ENCODE results near the gene CCDC57. TPM values are rescaled to one million over a fixed set of nuclear protein-coding genes. Genes with fewer than 3 reads are reported as not detected.

The CCDC57 gene
- total RNA-seq, 5 donors from 2014 or later (not counting 1 experiment from before 2014, with no cell fraction given), result 86.4 to 127 (median 103) TPM

GRCh38 chr17:82108496-82108945 is 104.1 kb downstream of the CCDC57 start:
- no peak for ATAC-seq (replicated peaks in 1 of 4)
- H3K36me3 ChIP-seq (ENCODE audit: control insufficient read depth in 2 of 2, extremely low read depth in 1 of 2, insufficient read depth in 1 of 2, low read length in 1 of 2), result peaks cover 7 to 11% of the 10 kb centered on the region in 2 donors
- WGBS (ENCODE audit: insufficient coverage), result no CpG with 5 or more reads among the region's 19 CpGs
- DNase-seq, result no peak
- H3K9me3 ChIP-seq, result no peaks in the 10 kb centered on the region
- H3K4me3 Mint-ChIP-seq, result peak overlapping the region in 1 of 3 donors; percentile 91
- H3K27ac Mint-ChIP-seq, result peak overlapping the region in 1 of 2 donors; percentile 66
- CTCF ChIA-PET, result no interaction called here
- no peak overlapping the region for H3K4me3 ChIP-seq (ENCODE audit: control insufficient read depth in 1 of 2, extremely low read depth in 1 of 2, low read length in 1 of 2)
- no peaks in the 10 kb centered on the region for H3K27me3 Mint-ChIP-seq
- H3K4me1 Mint-ChIP-seq, result peaks cover 30 to 36% (median 31%) of the 10 kb centered on the region in 3 donors
- H3K27ac ChIP-seq (ENCODE audit: low read length), result no peak overlapping the region
- peaks cover 16 to 36% of the 10 kb centered on the region in 2 experiments for H3K4me1 ChIP-seq (ENCODE audit: control insufficient read depth in 1 of 2, extremely low read depth in 1 of 2, insufficient read depth in 2 of 2, low read length in 2 of 2)
- H3K27me3 ChIP-seq (replicated peaks in 1 of 2; ENCODE audit: control insufficient read depth in 2 of 2, extremely low read depth in 1 of 2, insufficient read depth in 2 of 2, low read length in 1 of 2), result no peaks in the 10 kb centered on the region
- peaks cover 1% of the 10 kb centered on the region for H3K36me3 Mint-ChIP-seq
- no peaks in the 10 kb centered on the region for H3K9me3 Mint-ChIP-seq
- POLR2A ChIA-PET, result no interaction called here

- H3K9me3 Mint-ChIP-seq, result no peaks in the 10 kb centered on the region
- DNase-seq (no peak), ATAC-seq (replicated peaks in 1 of 4) (no peak)
- peak overlapping the region; percentile 55 to 98 for H3K27ac Mint-ChIP-seq
- H3K4me3 ChIP-seq (ENCODE audit: control insufficient read depth in 1 of 2, extremely low read depth in 1 of 2, low read length in 1 of 2), result no peak overlapping the region
- WGBS (ENCODE audit: insufficient coverage), result 100% methylated on average over 11 of the region's 14 CpGs
- H3K27me3 Mint-ChIP-seq, result no peaks in the 10 kb centered on the region
- peak overlapping the region in 1 of 3 donors; percentile 91 for H3K4me3 Mint-ChIP-seq
- H3K27me3 ChIP-seq (replicated peaks in 1 of 2; ENCODE audit: control insufficient read depth in 2 of 2, extremely low read depth in 1 of 2, insufficient read depth in 2 of 2, low read length in 1 of 2), result no peaks in the 10 kb centered on the region
- CTCF ChIA-PET, result no interaction called here
- no peaks in the 10 kb centered on the region for H3K36me3 Mint-ChIP-seq
- H3K36me3 ChIP-seq (ENCODE audit: control insufficient read depth in 2 of 2, extremely low read depth in 1 of 2, insufficient read depth in 1 of 2, low read length in 1 of 2), result peaks cover 5 to 7% of the 10 kb centered on the region in 2 donors
- H3K27ac ChIP-seq (ENCODE audit: low read length), result no peak overlapping the region
- H3K4me1 Mint-ChIP-seq, result peaks cover 30 to 36% (median 31%) of the 10 kb centered on the region in 3 donors
- H3K9me3 ChIP-seq, result no peaks in the 10 kb centered on the region
- peaks cover 16 to 36% of the 10 kb centered on the region in 2 experiments for H3K4me1 ChIP-seq (ENCODE audit: control insufficient read depth in 1 of 2, extremely low read depth in 1 of 2, insufficient read depth in 2 of 2, low read length in 2 of 2)
- POLR2A ChIA-PET, result interaction anchor here in 1 of 2 donors (0.6 kb wide), 1 partner anchor 16 kb away, joined by 11 read pairs; no protein-coding TSS in a partner anchor
Observed at GRCh38 chr17:82108038-82108437, 104.6 kb downstream of the CCDC57 start.

- Histone ChIP-seq H3K9me3 (no peaks in the 10 kb centered on the region), H3K4me1 (ENCODE audit: control insufficient read depth in 1 of 2, extremely low read depth in 1 of 2, insufficient read depth in 2 of 2, low read length in 2 of 2) (peaks cover 16 to 36% of the 10 kb centered on the region in 2 experiments), H3K4me3 (ENCODE audit: control insufficient read depth in 1 of 2, extremely low read depth in 1 of 2, low read length in 1 of 2) (no peak overlapping the region), H3K27me3 (replicated peaks in 1 of 2; ENCODE audit: control insufficient read depth in 2 of 2, extremely low read depth in 1 of 2, insufficient read depth in 2 of 2, low read length in 1 of 2) (no peaks in the 10 kb centered on the region), H3K27ac (ENCODE audit: low read length) (peak overlapping the region; percentile 94), H3K36me3 (ENCODE audit: control insufficient read depth in 2 of 2, extremely low read depth in 1 of 2, insufficient read depth in 1 of 2, low read length in 1 of 2) (peaks cover 3 to 4% of the 10 kb centered on the region in 2 donors)
- ChIA-PET POLR2A (interaction anchor here in 1 of 2 donors (0.6 kb wide), 2 partner anchors 17 to 55 kb away, joined by 4 to 11 read pairs; no protein-coding TSS in a partner anchor), CTCF (no interaction called here)
- Mint-ChIP-seq H3K27me3 (no peaks in the 10 kb centered on the region), H3K27ac (peak overlapping the region; percentile 98), H3K36me3 (no peaks in the 10 kb centered on the region), H3K9me3 (no peaks in the 10 kb centered on the region), H3K4me1 (peaks cover 30 to 36% (median 31%) of the 10 kb centered on the region in 3 donors), H3K4me3 (peak overlapping the region in 1 of 3 donors; percentile 91)
- WGBS (ENCODE audit: insufficient coverage), result 92% methylated on average over 19 of the region's 24 CpGs
- no peak for DNase-seq
- ATAC-seq (replicated peaks in 1 of 4), result no peak
Observed at GRCh38 chr17:82107341-82107860, 105.2 kb downstream of the CCDC57 start.

- WGBS (ENCODE audit: insufficient coverage), result 53% methylated on average over 9 of the region's 9 CpGs
- no peaks in the 10 kb centered on the region for H3K9me3 ChIP-seq
- peak overlapping the region; percentile 94 for H3K27ac ChIP-seq (ENCODE audit: low read length)
- peaks cover 0 to 4% of the 10 kb centered on the region in 2 donors for H3K36me3 ChIP-seq (ENCODE audit: control insufficient read depth in 2 of 2, extremely low read depth in 1 of 2, insufficient read depth in 1 of 2, low read length in 1 of 2)
- Mint-ChIP-seq H3K4me1 (peaks cover 30 to 36% (median 31%) of the 10 kb centered on the region in 3 donors), H3K4me3 (peak overlapping the region; percentile 82 to 91 (median 84)), H3K27ac (peak overlapping the region; percentile 98), H3K27me3 (no peaks in the 10 kb centered on the region), H3K36me3 (no peaks in the 10 kb centered on the region), H3K9me3 (no peaks in the 10 kb centered on the region)
- peak in 1 of 35 experiments; percentile 9 for DNase-seq
- peak overlapping the region; percentile 53 to 79 for H3K4me3 ChIP-seq (ENCODE audit: control insufficient read depth in 1 of 2, extremely low read depth in 1 of 2, low read length in 1 of 2)
- ATAC-seq (replicated peaks in 1 of 4), result peak in 1 of 4 experiments; percentile 30
- peaks cover 16 to 36% of the 10 kb centered on the region in 2 experiments for H3K4me1 ChIP-seq (ENCODE audit: control insufficient read depth in 1 of 2, extremely low read depth in 1 of 2, insufficient read depth in 2 of 2, low read length in 2 of 2)
- H3K27me3 ChIP-seq (replicated peaks in 1 of 2; ENCODE audit: control insufficient read depth in 2 of 2, extremely low read depth in 1 of 2, insufficient read depth in 2 of 2, low read length in 1 of 2), result no peaks in the 10 kb centered on the region
- POLR2A ChIA-PET, result interaction anchor here (0.6 to 0.8 kb wide), 2 partner anchors 14 to 55 kb away, joined by 4 read pairs; no protein-coding TSS in a partner anchor
- CTCF ChIA-PET, result interaction anchor here in 1 of 2 donors (1.0 to 1.3 kb wide), 3 partner anchors 20 to 69 kb away, joined by 3 to 7 read pairs (median 3); no protein-coding TSS in a partner anchor
Observed at GRCh38 chr17:82106688-82107305, 105.8 kb downstream of the CCDC57 start.

GRCh38 chr17:82105882-82106687 is 106.6 kb downstream of the CCDC57 start:
- Mint-ChIP-seq H3K4me3 (peak overlapping the region; percentile 82 to 91 (median 84)), H3K27me3 (no peaks in the 10 kb centered on the region), H3K9me3 (no peaks in the 10 kb centered on the region), H3K27ac (peak overlapping the region; percentile 98), H3K4me1 (peaks cover 30 to 36% (median 31%) of the 10 kb centered on the region in 3 donors), H3K36me3 (no peaks in the 10 kb centered on the region)
- DNase-seq, result peak in 32 of 35 experiments; percentile 16 to 69 (median 45)
- POLR2A ChIA-PET, result interaction anchor here (0.7 to 0.8 kb wide), 2 partner anchors 15 to 18 kb away, joined by 4 to 13 read pairs; no protein-coding TSS in a partner anchor
- Histone ChIP-seq H3K36me3 (ENCODE audit: control insufficient read depth in 2 of 2, extremely low read depth in 1 of 2, insufficient read depth in 1 of 2, low read length in 1 of 2) (peaks cover 0 to 6% of the 10 kb centered on the region in 2 donors), H3K4me3 (ENCODE audit: control insufficient read depth in 1 of 2, extremely low read depth in 1 of 2, low read length in 1 of 2) (peak overlapping the region; percentile 53 to 79), H3K27me3 (replicated peaks in 1 of 2; ENCODE audit: control insufficient read depth in 2 of 2, extremely low read depth in 1 of 2, insufficient read depth in 2 of 2, low read length in 1 of 2) (no peaks in the 10 kb centered on the region), H3K27ac (ENCODE audit: low read length) (peak overlapping the region; percentile 94), H3K4me1 (ENCODE audit: control insufficient read depth in 1 of 2, extremely low read depth in 1 of 2, insufficient read depth in 2 of 2, low read length in 2 of 2) (peaks cover 16 to 36% of the 10 kb centered on the region in 2 experiments), H3K9me3 (no peaks in the 10 kb centered on the region)
- peak; percentile 74 to 91 (median 88) for ATAC-seq (replicated peaks in 1 of 4)
- CTCF ChIA-PET, result interaction anchor here in 1 of 2 donors (1.0 to 1.3 kb wide), 3 partner anchors 21 to 68 kb away, joined by 3 to 7 read pairs (median 3); no protein-coding TSS in a partner anchor
- WGBS (ENCODE audit: insufficient coverage), result 13% methylated on average over 21 of the region's 24 CpGs
